HCEC 1CT (cell line): Measurements from ENCODE around the gene COPS3.
A peak's percentile ranks its signal among the peaks of the same experiment; 100 is the strongest.
"Not testable (repeated sequence)": the region's sequence is repeated elsewhere in the genome, so short reads cannot be mapped to it uniquely, and the experiment has no call there.

Experiments used
- DNase-seq: peaks from one replicate; pipeline ENCODE4 v3.0.0-alpha.2; 2017

The COPS3 gene

DNA sequence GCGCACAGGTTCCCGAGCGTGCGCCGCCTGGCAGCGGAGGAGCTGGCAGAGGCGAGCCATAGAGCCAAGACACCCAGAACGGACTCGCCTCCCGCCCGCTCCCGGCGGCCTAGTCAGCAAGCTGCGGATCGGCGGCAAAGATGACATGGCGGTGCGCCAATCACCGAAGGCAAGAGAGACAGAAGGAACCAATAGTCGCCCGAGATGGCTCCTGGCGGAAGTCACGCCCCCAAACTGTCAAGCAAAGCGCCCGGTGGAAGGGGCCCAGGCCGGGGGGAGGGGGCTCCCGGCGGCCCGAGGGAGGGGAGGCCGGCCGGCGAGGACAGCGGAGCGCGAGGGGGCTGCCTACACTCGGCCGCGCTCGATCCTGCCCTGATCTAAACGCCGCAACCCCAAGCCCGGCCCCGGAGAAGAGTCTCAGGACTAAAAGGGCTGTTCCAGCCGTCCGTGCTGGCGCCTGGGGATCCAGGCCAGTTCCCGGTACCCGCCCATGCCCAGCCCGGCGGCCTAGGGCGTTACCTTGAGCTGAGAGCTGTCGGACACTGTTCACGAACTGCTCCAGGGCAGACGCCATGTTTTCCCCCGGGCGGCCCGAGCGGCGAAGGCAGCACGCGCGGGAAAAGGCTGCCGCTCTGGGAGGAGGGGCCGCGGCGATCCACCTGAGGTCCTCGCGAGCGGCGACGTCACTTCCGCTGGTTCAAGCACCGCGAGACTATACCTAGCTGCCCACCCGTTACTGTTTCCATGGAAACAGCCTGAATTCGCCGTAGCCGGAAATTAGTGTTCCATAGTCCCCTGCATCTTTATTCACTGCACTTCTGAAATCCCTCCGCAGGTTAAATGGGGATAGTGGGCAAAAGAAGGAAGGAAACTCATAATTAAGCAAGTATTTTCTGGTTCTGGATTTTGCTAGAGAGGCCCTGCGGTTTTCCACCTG is at the start of gene COPS3:
Gene COPS3, minus strand, starts transcription at position 634 of the 937 bp plus-strand sequence. Its CDS starts 60 bp downstream, at position 574.
- DNase-seq: peak; percentile 97

DNA sequence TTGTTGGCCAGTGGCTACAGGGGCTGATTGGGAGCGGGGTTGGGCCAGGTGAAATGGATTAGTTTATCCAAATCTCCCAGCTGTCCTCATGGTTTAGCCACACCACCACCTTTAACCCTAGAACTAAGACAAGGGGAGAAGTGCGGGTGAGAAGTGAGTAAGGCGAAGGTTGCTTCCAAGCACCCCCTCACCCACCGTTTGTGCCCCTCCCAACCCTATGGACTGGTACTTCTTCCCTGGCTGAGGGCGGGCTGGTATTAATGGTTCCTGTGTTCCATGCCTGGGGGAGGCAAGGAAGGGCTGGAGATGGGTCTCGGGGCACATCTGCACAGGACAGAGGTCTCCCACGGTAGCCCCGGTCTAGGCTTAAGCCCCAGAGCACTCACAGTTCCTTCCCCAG is 47.2 kb upstream of the COPS3 start:
- no peak for DNase-seq

DNA sequence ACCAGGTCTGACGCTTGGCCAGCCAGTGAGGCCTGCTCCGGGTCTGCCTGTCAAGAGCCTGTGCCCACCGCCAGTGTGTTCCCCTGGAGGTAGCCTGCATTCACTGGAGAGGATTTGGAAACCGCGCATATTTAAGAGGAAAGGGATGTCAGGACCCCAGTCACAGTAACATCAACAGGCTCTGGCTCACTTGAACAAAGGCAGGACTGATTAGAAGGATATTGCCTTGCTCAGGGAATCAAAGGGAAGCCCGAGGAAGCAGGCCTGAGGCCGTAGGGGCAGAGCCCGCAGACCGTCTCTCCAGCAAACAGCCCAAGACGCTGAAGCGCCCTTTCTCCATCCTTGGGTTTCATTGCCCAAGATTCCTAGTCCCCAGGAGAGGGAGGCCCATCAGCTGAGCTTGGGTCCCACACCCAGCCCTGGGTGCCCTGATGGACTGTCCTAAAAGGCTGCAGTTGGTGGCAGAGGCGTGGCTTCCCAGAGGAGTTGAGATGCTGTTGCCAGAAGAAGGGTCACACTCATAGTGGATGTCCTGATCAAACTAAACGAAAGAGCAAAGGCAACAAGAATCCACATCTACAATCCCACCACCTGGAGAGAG is 45.3 kb upstream of the COPS3 start:
- DNase-seq: no peak

DNA sequence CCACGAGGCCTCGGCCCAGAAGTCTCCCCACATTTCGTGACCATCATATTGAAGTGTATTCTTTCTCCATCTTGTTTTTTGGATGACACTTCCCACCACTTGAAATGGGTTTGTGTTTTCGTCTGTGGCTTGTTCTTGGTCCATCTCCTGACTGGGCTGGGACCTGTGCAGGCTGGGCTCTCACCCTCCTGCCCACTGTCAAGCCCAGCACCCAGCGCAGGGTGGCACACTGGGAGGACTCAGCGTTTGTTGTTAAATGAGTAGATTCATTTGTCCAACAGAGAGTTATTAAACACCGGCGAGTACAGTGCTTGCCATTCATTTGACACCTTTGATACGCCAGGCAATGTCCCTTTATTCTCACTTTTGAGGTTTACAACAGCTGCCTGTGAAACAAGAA is 44.8 kb upstream of the COPS3 start:
- DNase-seq: no peak

DNA sequence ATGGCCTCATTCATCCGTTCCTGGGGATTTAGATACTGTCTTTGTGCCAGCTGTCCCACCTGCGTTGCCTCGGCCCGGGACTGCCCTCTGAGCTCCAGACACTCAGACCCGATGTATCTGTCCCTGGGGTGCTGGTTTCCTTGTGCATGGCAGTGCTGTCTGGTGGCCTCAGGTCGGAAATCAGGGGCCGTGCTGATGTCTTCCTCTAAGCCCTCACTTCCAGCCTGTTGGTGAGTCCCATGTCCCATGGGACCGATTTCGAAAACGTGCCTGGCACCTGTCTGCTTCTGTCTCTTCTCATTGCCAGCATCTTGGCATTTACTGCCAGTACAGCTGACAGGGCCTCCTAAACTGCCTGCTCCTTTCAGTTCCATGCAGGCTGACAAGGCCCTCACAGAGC is 44.2 kb upstream of the COPS3 start:
- DNase-seq: no peak

DNA sequence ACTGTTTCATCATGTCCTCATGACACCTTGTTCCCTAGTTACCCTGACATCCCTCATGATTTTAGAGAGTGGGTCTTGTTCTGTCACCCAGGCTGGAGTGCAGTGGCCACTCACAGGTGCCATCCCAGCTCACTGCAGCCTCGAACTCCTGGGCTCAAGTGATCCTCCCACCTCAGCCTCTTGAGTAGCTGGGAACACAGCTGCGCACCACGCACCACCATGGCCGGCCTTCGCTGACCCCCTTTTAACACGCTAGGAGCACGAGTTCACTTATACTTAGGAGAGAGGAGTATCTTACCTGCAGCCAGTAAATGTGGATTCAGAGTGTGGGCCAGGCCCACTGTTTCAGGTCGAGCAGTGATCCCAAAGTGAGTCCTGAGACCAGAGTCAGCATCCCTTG is 43.6 kb upstream of the COPS3 start:
- no peak for DNase-seq

DNA sequence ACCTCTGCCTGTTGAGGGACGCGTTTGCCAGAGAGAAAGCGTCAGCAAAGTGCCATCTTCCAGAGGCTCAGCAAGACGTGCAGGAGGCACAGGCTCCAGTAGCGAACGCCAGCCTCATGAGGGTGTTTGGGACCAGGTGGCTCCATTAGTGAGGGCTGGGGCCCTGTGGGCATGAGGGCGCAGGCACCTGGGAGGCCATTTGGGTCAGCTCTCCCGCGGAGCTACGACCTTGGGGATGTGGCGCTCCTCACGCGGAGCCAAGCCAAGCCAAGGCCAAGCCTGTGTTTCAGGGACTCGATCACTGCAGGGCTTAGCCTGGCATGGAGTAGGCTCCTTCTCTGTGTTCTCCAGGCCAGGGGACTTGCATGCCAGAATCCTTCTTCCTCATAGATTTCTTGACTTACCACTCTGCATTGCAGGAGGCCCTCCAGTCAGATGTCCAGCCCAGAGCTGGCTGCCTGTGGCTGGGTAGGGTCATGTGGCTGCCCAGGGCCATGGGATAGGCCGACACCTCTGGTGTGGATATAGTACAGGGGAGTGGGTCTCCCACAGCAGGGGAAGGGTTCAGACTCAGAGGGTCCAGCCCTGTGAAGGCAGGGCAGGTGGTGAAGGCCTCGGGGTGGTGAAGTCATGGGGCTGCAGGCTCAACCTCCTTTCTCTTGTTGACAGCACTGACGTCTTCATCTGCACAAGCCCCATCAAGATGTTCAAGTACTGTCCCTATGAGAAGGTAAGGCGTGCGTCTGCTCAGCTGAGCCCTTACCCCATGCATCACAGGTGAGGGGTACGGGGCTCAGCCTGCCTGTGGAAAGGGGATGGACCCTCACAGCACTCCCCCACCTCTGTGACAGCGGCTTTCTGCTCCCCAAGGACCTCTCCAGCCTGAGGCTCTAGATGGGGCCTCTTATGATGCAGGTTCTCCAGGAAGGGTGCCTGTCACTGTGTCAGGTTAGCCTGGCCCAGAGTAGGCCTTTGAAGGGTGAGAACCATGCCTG is 41.8 kb upstream of the COPS3 start:
- DNase-seq: no peak

DNA sequence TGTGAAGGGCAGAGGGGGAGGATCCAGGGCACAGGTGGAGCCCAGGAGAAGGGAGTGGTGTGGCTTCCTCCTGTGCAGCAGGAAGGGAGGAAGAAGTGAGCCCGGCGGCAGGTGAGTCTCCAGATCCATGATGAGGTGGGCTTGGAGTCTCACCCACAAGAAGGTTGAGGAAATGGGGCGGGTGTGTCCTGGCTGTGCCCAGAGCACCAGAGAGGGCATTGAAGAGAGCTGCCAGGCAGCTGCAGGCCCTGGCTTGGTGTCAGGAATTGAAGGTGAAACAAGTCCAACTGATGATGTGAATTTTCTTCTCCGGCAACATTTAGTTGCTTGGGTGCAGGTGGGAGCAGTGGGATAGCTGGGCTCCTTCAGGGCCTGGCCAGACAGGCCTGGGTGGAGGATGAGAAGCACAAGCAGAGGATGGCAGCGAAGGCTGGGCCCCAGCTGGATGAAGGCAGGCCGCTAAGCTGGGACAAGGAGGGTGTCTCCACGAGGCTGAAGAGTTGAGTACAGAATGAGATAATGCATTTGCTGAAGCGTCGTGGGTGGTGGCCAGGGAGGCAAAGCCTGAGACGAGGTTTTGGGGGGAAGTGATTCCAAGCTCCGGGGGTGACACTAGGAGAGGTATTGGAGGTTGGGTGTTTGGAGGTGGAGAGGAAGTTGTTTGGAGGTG is 40.4 kb upstream of the COPS3 start:
- no peak for DNase-seq

DNA sequence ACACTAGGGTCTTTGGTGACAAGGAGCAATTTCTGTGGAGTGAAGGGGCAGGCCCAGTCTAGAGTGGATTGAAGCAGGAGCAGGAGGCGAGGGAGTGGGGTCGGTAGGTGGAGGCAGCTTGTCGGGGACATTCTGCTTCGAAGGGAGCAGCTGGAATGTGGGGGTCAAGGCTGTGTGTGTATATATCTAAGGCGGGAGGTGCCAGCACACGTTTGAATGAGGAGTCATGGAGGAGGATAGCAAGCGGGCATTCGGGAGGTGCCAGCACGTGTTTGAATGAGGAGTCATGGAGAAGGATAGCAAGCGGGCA is 39.8 kb upstream of the COPS3 start:
- no peak for DNase-seq

DNA sequence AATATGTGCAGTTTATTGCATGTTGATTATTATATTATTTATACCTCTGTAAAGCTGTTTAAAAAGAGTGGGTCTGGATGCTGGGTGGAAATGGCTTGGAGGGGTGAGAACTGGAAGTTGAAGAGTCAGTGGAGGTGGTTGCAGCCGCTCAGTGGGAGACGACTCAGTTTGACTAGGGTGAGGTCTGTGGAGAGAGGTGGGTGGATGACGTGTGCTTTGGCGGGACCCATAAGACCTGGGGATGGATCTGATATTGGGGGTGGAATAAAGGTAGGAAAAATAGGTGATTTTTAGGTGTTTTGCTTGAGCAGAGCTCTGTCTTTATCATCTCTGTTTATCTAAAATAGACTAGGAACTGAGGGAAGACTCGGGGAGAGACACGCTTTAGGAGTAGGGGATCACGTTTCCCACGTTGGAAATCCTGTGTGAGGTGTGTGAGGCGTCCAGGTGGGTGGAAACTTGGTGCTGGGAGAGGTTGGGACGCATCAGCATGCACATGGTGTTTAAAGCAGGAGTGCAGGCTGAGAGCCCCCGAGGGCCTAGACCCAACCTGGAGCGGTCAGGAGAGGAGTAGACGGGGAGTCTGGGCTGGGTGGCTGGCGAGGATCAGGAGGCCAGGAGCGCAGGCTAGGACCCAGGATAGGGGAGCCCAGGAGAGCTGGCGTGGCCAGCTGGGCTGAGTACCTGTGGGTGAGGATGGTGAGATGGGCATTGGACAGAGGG is 39.3 kb upstream of the COPS3 start:
- DNase-seq: no peak

DNA sequence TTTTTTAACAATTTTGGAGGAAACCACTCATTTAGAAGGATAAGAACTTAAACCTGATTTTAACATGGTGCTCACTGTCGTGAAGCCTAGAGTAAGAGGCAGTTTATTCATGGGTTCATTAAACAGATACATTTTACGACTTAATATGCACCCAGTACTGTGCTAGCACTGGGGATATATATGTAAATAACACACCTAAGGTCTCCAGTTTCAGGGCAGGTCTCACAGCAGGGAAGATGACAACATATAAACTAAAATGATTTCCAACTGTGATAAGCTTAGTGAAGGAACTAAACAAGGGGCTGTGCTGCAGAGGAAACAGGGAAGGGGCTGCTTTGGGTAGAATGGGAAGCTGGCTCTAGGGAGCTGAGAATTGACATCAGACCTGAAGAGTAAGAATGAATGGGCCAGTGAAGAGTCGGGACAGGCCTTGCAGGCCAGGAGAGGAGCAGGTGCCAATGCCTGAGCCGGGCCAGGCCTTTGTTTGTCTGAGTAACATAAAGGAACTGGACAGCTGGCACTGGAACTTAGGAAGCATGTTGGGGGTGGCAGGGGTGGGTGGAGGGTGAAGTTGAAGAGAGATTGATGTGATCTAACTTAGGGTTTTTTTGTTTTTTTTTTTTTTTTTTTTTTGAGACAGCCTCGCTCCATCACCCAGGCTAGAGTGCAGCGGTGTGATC is 34.2 kb upstream of the COPS3 start:
- DNase-seq: no peak

DNA sequence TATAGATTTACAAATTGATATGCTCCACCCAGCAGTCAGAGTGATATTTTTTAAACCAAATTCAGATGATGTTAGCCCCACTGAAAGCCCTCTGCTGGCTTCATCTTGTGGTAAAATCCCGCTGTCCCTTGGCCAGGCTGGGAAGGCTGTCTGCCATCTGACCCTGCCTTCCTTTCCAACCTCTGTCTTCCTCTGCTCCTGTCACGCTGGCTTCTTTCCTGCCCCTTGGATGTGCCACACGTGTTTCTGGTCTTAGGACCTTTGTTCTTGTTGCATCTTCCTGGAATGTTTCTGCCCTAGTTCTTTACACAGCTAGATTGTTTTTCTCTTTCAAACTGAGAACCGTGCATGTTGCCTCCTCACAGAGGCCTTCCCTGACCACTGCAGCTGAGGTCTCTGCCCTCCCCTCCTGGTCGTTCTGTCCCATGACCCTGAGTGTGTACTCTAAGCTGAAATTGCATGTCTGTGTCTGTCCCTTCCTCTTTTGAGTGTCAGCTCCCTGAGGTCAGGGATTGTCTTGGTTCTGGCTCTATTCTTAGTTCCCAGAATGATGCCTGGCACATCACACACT is 33.5 kb upstream of the COPS3 start:
- no peak for DNase-seq

DNA sequence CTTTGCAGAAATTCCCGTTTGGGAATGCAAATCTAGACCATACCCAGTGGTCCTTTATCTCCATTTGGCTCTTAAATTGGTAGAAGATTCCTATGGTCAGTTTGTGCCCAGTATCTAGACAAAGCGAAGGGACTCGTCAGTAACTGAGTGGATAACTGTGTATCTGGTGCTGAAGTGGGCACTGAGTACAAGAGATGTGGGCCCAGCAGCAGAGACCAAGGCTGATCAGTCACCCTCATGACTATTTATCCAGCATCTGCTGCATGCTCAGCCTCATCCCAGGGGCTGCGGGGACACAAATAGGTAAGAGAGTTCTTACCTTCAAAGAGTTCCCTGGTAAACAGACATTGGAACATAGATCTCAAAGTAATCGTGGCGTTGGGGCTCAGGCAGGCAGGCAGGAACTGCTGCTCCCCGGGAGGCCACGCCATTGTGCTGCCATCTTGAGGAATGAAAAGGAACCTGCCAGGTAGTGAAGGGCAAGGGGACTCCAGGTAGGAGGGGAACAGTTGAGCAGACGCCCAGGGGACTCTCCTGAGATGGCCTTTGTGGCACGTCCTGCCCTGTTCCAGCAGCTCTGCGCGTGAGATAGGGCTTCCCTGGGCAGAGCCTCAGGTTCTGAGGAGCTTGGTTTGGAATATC is 32.4 kb upstream of the COPS3 start:
- no peak for DNase-seq

DNA sequence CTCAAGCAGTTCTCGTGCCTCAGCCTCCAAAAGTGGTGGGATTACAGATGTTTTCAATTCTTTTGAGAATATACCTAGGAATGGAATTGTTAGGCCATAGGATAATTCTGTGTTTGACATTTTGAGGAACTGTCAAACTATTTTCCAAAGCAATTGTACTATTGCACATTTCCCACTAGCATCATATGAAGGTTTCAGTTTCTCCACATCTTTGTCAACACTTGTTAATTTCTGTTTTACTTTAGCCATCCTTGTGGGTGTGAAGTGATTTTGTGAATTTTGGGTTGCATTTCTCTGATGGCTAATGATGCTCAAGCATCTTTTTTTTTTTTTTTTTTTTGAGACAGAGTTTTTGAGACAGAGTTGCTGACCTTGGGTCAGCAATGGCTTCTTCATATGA is 28.3 kb upstream of the COPS3 start:
- no peak for DNase-seq

DNA sequence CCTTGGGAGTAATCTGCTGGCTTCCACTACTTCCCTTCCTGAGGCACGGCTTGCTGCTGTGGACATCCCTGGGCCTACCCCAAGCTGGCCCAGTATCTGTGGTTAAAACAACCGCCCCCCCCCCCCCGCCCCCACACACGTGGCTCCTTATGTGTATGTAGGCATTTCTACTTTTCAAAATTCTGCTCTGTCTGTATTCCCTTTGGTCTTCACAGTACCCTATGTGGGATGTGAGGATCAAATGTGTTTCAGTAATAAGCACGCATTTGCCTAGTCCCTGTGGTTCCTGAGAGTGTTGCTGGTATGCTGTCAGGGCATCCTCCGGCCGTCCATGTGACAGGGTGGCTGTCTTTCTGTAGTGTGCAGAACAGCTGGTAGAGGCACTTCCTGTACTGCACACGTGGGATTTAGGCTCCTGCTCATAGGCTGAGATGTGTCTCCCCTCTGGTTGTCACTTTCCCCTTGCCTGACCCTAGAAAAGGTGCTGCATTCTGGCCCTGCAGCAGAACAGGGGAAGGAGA is 24.3 kb upstream of the COPS3 start:
- DNase-seq: no peak

DNA sequence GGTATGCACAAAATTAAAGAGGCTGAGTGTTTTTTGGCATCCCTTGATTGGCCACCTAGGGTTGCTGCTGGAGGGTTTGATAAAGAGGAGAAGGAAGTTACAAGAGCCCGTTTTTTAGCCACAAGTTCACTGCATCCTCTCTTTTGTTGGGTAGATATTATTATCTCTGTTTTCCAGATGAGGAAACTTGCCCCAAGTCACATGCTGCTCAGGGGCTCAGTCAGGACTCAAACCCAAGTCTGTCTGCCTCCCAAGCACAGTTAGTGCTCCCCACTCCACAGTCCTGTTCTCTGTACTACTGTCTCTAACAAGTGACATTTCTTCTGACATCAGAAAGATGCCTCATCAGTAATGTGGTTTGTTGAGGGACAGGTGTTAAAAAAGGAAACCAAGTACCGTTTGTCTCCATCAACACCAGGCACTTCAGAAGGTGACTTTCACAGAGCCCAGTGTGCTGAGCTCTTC is 23.5 kb upstream of the COPS3 start:
- DNase-seq: no peak

DNA sequence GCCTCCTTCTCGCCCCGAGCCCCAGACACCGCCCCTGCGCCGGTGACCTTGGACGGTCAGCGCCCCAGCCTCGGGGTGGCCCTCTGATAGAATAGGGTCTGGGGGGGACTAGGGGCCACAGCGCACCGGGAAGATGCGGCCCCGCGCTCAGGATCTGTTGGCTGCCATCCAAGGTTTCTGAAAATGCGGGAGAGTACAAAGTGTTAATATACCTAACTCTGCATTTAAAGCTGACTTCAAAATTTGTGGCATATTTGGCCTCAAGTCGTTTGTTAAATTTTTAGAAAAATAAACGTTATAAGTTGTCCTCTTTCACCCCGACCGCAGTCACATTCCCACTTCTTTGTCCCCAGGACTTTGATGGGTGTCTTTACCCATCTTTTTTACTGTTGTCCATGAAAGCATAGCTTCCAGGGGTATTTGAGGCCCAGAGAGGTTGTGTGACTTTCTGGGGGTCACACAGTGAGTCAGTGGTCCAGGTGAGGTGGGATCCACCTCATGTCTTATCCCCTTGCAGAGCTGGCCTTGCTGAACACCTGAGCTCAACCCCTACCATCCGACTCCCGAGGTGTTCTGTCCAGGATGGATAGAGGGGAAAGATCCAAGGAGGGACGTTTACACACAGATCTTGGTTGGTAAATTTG is 22.9 kb upstream of the COPS3 start:
- DNase-seq: no peak

DNA sequence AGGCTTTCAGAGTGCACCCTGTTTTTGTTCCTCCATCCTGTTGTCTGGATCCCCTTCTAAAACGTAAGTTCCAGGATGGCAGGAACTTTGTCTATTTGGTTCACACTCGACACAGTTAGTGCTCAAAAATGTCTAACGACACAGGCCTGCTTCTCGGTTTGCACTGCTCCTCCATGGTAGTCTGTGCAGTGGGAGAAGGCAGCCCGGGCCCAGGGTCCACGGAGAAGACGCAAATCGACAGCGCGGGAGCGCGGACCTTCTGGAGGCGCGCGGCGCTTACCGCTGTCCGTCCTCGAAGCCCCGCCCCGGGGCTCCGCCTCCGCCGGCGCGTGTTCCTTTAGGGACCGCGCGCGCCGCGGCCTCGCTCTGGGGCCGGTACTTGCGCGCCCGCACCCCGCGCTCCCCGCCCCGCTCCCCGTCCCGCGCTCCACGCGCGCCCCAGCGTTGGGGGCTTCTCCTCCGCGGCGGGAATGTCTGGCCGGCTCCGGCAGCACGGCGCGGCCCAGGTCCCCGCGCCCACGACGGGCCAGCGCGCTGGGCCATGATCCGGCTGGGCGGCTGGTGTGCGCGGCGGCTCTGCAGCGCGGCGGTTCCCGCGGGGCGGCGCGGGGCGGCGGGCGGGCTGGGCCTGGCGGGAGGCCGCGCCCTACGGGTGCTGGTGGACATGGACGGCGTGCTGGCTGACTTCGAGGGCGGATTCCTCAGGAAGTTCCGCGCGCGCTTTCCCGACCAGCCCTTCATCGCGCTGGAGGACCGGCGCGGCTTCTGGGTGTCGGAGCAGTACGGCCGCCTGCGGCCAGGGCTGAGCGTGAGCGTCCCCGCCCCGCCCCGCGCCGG is 22.2 kb upstream of the COPS3 start, which contains the start of gene NT5M:
Gene NT5M, plus strand, starts transcription at position 364 of the 837 bp plus-strand sequence. Its CDS starts 178 bp downstream, at position 542.
- peak; percentile 70 for DNase-seq

DNA sequence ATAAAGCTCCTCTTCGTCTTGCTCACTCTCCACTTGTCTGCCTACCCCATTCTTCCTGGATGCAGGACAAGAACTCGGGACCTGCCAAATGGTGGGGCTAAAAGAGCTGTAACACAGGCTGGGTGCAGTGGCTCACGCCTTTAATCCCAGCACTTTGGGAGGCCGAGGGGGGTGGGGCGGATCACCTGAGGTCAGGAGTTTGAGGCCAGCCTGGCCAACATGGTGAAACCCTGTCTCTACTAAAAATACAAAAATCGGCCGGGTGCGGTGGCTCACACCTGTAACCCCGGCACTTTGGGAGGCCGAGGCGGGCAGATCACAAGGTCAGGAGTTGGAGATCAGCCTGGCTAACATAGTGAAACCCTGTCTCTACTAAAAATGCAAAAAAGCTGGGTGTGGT is 20.6 kb upstream of the COPS3 start:
- not testable (repeated sequence) for DNase-seq
